K562 (cell line): ENCODE measurements around the gene ZCCHC24.

ENCODE experiments used
- CTCF ChIP-seq, 3 experiments: IDR thresholded peaks in 2 of 3; conservative IDR thresholded peaks in 1 of 3; 2 replicates each; pipeline ENCODE4 v1.5.1; 2011 to 2012; ENCODE audit warnings: low read length in 3 of 3, mild to moderate bottlenecking in 3 of 3, control low read depth in 2 of 3, improper control_type of control experiment in 1 of 3, inconsistent platforms in 1 of 3, low read depth in 1 of 3, mixed read lengths in 1 of 3, moderate library complexity in 1 of 3; ENCODE audit not compliant: insufficient read depth in 2 of 3
- DPF2 ChIP-seq: fragments of 450-650 bp; IDR thresholded peaks from 2 replicates; pipeline ENCODE4 v1.6.1; 2016
- HDAC2 ChIP-seq: fragments of 450-650 bp; IDR thresholded peaks from 2 replicates; pipeline ENCODE4 v1.6.1; 2016; ENCODE audit warnings: mild to moderate bottlenecking
- MYC ChIP-seq, 2 experiments: fragments of 250-450 bp in 1 of 2; sonication (Bioruptor Pico) in 1 of 2; IDR thresholded peaks; 2 replicates each; pipeline versions ENCODE4 v1.5.1 to v1.6.1; 2012 to 2021; ENCODE audit warnings: low read depth in 2 of 2, borderline replicate concordance in 1 of 2, improper control_type of control experiment in 1 of 2, low read length in 1 of 2, mild to moderate bottlenecking in 1 of 2, moderate library complexity in 1 of 2
- POLR2AphosphoS5 ChIP-seq: IDR thresholded peaks from 2 replicates; pipeline ENCODE4 v1.6.1; 2011; ENCODE audit warnings: mild to moderate bottlenecking, low read depth, low read length, moderate library complexity; ENCODE audit not compliant: control insufficient read depth, insufficient read depth
- SNRNP70 ChIP-seq: fragments of 200-400 bp; formaldehyde crosslinking; optimal IDR thresholded peaks from 2 replicates; pipeline ENCODE3; 2017; ENCODE audit warnings: low read depth, low read length
- USF2 ChIP-seq: sonication (generic); formaldehyde crosslinking; IDR thresholded peaks from 2 replicates; pipeline ENCODE4 v1.5.0; 2020; ENCODE audit warnings: missing genetic modification reagents
- ZBTB11 ChIP-seq, 3 experiments: fragments of 200-800 bp in 1 of 3; fragments of 250-450 bp in 1 of 3; fragments of 450-650 bp in 1 of 3; sonication (Bioruptor Pico) in 1 of 3; sonication (Bioruptor generic) in 1 of 3; formaldehyde crosslinking in 1 of 3; IDR thresholded peaks; 2 replicates each; pipeline versions ENCODE4 v1.6.1 to v1.8.0; 2016 to 2022; ENCODE audit warnings: mild to moderate bottlenecking in 2 of 3, missing genetic modification characterization in 2 of 3, missing compliant biosample characterization in 1 of 3, moderate library complexity in 1 of 3
- ZNF395 ChIP-seq: fragments of 200-800 bp; sonication (Bioruptor generic); IDR thresholded peaks from 2 replicates; pipeline ENCODE4 v1.6.1; 2017; ENCODE audit warnings: missing genetic modification characterization, missing compliant biosample characterization

- no peak for TF ChIP-seq ZNF395 (CRISPR knock-in tag)
- no peak for TF ChIP-seq SNRNP70
- no peak for TF ChIP-seq DPF2
- TF ChIP-seq ZBTB11 (CRISPR knock-in tag; IDR thresholded peaks at IDR 0.05): no peak
- TF ChIP-seq CTCF (IDR thresholded peaks at IDR 0.05 in 2 of 3, conservative IDR thresholded peaks at IDR 0.05 in 1 of 3; ENCODE audit: insufficient read depth in 2 of 3, low read depth in 1 of 3, low read length in 3 of 3): no peak
- no peak for TF ChIP-seq USF2
- no peak for TF ChIP-seq MYC (IDR thresholded peaks at IDR 0.05; ENCODE audit: low read depth, low read length)
- TF ChIP-seq MYC (CRISPR knock-in tag; IDR thresholded peaks at IDR 0.05; ENCODE audit: borderline replicate concordance, low read depth): no peak
- TF ChIP-seq POLR2AphosphoS5: no peak
- TF ChIP-seq HDAC2: no peak
These were observed 108.7 kb downstream of the ZCCHC24 start for GRCh38 chr10:79336739-79337138.
